Stimulated activated CD4-positive, alpha-beta T cell treated with anti-CD3 and anti-CD28 coated beads, Interleukin-4, amount 100 ng/mL, for 1 hour (primary cell): ENCODE measurements around the gene CLTB.

ENCODE experiments used
- DNase-seq: peaks from one replicate; pipeline ENCODE4 v3.0.0-alpha.2; 2020

Gene CLTB

DNA sequence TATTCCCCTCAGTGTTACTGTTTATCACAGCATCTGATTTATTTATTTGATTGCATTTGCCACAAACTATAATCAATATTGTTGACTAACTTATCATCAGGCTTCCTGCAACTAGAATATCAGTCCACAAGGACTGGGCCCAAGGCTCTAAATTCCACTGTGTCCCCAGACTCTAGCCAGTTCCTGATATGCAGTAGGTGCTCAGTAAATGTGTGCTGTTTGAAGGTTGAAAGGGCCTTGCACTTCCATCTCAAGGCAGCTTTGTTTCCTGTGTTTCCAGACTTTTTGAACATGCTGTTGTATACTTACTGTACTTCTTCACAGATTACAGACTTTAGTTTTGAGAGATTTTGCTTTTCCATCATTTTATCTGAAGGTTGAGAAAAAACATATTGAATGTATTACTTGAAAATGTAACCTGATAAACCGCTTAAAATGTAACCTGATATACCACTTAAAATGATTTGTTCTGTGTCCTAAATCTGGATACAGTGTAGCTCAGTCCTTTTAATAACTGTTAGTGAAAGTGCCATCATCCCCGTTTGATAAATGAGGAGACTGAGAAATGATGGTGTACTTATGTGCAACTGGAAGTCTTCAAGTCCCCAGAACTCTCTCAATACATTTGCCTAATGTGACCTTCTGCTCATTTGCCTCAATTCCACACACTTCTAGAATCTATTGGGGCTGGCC lies 73.4 kb downstream of the CLTB start:
- DNase-seq, result no peak
